Stimulated activated CD8-positive, alpha-beta memory T cell treated with anti-CD3 and anti-CD28 coated beads, Interleukin-2, amount 100 ng/mL, for 1 hour (primary cell): ENCODE measurements around the gene APOBEC3A.
"Not testable (repeated sequence)": the region's sequence is repeated elsewhere in the genome, so short reads cannot be mapped to it uniquely, and the experiment has no call there.

Experiments used
- DNase-seq, 2 donors: peaks; one replicate each; pipeline ENCODE4 v3.0.0-alpha.2; 2020; ENCODE audit warnings: low read depth in 2 of 2

The APOBEC3A gene

GRCh38 chr22:38943201-38943600, 14.2 kb upstream of the APOBEC3A start:
- DNase-seq = no peak

DNA sequence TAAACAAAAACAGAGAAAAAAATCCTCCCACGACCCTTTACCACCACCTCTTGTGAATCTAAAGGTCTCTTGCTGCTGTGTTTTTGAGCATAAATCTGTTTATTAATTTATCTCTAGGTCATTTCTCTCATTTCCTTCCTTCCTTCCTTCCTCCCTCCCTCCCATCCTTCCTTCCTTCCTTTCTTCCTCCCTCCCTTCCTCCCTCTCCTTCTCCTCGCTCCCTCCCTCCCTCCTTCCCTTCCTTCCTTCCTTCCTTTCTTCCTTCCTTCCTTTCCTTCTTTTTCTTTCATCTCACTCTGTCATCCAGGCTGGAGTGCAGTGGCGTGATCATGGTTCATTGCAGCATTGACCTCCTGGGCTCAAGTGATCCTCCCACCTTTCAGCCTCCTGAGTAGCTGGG, 13.5 kb upstream of the APOBEC3A start:
- DNase-seq = no peak

GRCh38 chr22:38944653-38945052, 12.8 kb upstream of the APOBEC3A start:
- DNase-seq = no peak

DNA sequence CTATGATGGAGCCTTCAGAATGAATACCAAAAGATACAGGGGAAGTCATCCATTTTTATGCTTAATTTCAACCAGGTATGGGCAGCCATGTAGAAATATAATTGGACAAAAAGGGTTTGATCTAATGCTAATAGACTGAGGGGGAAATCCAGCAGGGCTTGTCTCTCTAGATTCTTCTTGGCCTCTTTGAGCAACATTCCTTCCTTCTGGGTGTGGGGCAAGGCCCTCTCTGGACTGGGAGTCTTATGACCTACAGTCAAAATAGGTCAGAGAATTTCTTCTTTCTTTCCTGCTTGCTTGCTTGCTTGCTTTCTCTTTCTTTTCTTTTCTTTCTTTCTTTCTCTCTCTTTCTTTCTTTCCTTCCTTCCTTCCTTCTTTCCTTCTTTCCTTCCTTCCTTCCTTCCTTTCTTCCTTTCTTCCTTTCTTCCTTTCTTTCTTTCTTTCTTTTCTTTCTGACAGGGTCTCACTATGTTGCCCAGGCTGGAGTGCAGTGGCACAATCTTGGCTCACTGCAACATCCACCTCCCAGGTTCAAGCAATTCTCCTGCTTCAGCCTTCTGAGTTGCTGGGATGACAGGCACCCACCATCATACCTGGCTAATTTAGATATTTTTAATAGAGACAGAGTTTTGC, 11.6 kb upstream of the APOBEC3A start:
- DNase-seq = not testable (repeated sequence)

GRCh38 chr22:38946771-38947170, 10.6 kb upstream of the APOBEC3A start:
- no peak for DNase-seq

DNA sequence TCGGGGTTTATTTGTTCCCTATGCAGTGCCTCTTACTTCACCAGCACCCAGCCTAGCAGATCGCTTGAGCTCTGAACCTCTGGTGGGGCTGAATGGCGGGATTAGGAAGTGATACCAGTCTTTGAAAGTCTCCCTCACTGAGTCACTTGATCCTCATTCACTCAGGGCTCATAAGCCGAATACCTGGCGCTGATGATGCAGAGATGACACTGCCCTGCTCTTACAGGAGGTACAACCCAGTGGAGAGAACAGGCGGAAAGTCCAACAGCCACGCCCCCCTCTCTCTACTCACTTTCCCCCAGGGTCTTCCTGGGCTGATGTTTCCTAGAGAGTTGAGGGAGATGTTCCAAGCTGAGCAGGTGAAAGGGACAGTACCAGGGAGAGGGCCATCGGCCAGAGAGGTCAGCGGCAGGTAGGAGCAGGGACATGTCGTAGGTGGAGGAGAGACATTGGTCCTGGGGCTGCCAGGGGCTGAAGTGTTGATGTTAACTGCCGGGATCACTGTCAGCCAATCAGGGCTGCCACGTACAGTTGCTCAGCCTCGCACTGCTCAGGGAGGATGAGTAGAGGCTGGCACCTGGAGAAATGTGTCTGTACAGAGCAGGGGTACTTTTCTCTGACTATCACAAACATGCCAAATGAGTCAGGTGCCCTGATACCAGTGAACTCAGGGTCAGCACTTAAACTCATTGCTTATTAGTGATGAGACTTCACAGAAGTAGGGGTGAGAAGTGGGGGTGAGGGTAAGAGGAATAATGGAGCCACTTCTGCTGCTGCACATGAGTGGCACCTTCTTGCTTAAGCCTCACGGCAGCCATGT, 9.9 kb upstream of the APOBEC3A start:
- no peak for DNase-seq

- no peak for DNase-seq
Measured at GRCh38 chr22:38948181-38948940, 9.0 kb upstream of the APOBEC3A start.

GRCh38 chr22:38949889-38950405, 7.5 kb upstream of the APOBEC3A start:
- DNase-seq = no peak

GRCh38 chr22:38950527-38951295, 6.7 kb upstream of the APOBEC3A start:
- DNase-seq = no peak

- no peak for DNase-seq
Measured at GRCh38 chr22:38951734-38952133, 5.7 kb upstream of the APOBEC3A start.

DNA sequence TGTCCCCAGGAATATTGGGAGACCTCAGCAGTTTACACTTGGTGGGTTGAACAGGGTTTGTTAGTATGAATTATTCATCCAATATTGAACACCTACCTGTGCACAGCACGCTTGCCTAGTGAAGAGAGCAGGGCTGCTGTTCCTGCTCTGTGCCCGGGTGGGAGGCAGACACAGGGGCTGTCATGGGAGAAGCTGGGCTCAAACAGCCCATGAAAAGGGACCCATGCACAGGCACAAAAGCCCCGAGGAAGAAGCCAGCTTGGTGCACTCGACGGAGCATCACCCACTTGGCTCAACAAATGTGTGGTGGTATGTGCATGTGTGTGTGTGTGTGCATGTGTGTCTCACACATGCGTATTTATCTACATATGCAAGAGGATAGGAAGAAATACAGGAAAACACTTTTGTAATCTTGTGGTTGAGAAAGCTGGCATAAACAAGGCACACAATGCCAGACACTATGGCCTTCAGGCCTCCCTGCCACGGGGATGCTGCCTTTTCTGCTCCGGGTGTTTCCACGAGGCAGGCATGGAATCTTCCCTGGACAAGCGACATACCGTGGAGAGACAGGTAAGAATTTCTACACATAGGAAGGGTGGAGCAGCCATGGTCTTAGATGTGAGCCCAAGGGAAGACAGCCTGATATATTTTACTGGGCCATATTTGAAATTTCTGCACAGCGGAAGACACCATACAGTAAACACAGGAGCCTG, 5.0 kb upstream of the APOBEC3A start:
- DNase-seq = no peak

GRCh38 chr22:38953091-38953490, 4.3 kb upstream of the APOBEC3A start:
- no peak for DNase-seq

GRCh38 chr22:38953577-38954413, 3.6 kb upstream of the APOBEC3A start:
- no peak for DNase-seq

DNA sequence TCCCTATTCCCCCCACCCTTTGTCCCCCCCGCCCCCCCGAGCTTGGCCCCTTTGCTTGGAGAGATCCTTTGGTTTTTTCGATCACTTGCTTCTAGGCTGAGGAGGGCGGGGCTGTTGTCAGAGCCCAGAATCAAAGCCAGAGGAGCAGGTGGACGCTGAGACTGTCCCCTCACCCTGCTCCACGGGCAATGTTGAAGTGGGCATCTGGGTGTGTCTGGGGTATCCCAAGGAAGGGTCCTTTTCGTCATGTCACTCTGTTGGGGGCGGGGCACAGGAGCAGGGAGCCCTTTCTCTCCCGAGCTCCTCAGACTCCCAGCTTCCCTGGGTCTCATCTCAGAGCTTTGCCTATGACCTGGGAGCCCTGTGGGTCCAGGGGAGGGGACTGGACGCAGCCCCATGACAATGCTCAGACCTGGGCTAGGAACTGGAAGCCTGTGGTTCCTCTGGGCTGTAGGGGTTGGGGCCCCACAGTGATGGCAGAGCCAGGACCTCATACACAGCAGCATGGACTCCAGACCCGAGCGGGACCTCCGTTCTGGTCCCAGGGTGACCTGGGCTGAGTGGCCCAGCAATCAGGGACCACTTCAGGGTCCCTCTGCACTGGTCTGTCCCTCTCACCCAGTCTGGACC, 2.9 kb upstream of the APOBEC3A start:
- DNase-seq = no peak

DNA sequence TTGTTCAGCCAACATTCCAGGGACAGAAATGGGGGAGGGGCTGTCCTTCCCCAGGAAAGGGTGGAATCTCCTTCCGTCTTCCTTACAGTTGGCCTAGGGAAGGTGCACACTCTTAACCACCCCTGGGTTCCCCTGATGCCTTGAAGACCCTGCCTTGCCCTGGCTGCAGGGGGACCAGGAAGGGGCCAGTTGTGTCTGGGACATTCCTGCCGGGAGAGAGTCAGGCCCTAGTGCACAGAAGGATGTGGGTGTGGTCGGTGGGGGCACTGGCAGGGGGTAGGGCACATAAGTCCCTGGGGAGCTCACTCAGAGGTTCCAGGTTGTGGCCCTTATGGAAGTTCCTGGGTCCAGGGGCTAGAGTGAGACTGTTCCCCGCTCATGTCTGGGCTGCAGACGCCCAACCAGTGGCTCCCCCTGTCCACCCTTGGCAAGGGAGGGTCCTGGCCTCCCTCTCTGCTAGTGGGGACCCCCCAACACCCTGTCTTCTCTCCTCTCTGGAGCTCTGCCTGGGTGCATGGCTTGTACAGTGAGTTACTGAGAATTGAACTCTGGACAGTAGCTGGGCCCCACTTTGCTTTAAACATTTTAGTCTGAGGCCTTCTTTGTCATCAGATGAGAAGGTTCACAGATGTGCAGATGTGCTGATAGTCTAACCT, 2.0 kb upstream of the APOBEC3A start:
- no peak for DNase-seq

DNA sequence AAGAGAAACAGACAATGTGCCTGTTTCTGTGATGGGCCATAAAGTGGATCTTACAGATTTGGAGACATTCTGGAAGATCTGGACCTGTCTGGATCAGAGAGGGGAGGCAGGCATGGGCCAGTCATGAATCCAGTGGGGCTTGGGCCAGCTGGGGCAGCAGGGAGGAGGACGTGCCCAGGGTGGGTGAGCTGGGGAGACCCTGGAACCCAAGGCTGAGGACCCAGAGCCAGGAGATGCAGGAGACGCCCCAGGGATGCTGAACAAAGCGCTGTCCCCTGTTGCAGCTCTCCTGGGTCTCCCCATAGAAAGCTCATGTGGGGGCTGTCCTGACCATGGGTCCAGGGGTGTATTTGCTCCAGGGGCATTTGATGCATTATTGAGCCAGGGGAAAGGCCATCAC, 1.5 kb upstream of the APOBEC3A start:
- DNase-seq = no peak

DNA sequence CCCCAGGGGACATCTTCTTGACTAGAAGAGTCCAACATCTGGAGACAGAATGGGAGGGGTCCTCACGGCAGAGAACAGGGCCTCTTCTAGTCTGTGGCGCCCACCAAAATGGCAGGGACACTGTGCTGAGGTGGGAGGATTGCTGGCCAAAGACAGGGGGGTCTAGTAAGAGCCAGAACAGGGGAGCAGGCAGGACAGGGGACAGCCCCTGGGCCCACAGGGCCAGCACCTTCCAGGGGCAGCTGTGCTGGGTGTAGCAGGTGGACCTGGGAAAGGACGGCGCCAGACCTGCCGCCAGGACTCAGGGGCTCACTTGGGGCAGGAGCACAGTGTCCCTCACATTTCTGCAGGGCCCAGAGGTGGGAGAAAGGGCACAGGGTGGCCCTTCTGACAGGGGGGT, 858 bp upstream of the APOBEC3A start:
- no peak for DNase-seq

DNA sequence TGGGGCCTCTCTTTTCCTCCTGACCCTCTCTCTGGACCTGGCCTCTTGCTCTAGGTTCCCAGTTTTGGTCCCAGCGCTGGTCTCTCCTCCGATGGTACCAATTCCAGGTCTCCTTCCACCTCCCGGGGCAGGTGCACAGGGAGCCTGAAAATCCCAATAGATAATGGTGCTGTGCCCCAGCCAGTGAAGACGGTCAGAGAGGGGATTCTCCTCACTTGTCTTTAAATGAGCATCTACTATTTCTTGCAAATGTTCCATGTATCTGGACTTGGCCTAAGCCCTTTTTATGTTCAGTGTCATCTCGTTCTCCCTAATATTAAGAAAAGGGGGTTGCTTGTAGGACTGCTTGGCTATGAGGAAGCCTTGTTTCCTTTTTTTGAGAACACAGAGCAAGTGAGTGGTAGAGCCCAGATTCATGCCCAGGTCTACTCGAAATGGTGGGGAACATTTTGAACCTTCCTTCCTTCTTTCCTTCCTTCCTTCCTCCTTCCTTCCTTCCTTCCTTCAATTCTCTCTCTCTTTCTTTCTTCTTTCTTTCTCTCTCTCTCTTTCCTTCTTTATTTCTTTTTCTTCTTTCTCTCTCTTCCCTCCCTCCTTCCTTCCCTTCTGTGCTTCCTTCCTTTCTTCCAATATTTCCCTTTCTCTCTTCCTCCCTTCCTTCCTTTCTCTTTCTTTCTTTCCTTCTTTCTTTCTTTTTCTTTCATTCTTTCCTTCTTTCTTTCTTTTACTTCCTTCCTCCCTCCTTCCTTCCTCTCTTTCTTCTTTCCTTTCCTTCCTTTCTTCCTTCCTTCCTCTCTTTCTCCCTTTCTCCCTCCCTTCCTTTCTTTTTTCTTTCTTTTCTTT, 620 bp downstream of the APOBEC3A start:
- DNase-seq = no peak
